Measurements from ENCODE around the gene SH2B2.

GRCh38 chr7:102258073-102258748, 28.5 kb upstream of the SH2B2 start:
- peak; percentile 25 for TF ChIP-seq REST (IDR thresholded peaks at IDR 0.05)
- no peak for TF ChIP-seq TAF1 (conservative IDR thresholded peaks at IDR 0.05)
- TF ChIP-seq CTCF (IDR thresholded peaks at IDR 0.05; ENCODE audit: low read depth, low read length, missing input control) = no peak
- TF ChIP-seq ZBTB33 (IDR thresholded peaks at IDR 0.05) = peak; percentile 39
- peak; percentile 10 to 74 for TF ChIP-seq GABPA (IDR thresholded peaks at IDR 0.05 in 1 of 2, conservative IDR thresholded peaks at IDR 0.05 in 1 of 2)
- peak; percentile 56 for TF ChIP-seq HNF4G (IDR thresholded peaks at IDR 0.05)
- peak; percentile 80 to 90 for TF ChIP-seq RXRA (IDR thresholded peaks at IDR 0.05)
- no peak for TF ChIP-seq JUND (IDR thresholded peaks at IDR 0.05)
